PFSK-1 (cell line): ENCODE data around the gene AAK1.

Experiments used
- FOXP2 ChIP-seq: optimal IDR thresholded peaks from 2 replicates; pipeline ENCODE3; 2011; ENCODE audit warnings: borderline replicate concordance, control low read depth, inconsistent platforms; ENCODE audit not compliant: insufficient read depth; ENCODE audit errors: extremely low read length, extremely low read depth
- POLR2AphosphoS5 ChIP-seq: IDR thresholded peaks from 2 replicates; pipeline ENCODE4 v1.6.1; 2012; ENCODE audit warnings: low read depth, mild to moderate bottlenecking, control low read depth, low read length, moderate library complexity
- SIN3A ChIP-seq: IDR thresholded peaks from 2 replicates; pipeline ENCODE4 v1.6.1; 2012; ENCODE audit warnings: mild to moderate bottlenecking, low read length, moderate library complexity, borderline replicate concordance; ENCODE audit not compliant: insufficient read depth
- TAF1 ChIP-seq: IDR thresholded peaks from 2 replicates; pipeline ENCODE4 v1.6.1; 2012; ENCODE audit warnings: low read length, control low read depth, borderline replicate concordance; ENCODE audit not compliant: insufficient read depth
- TF ChIP-seq, protein P1 (sequence below), 2 experiments: IDR thresholded peaks; 2 replicates each; pipeline versions ENCODE4 v1.6.1 to v1.8.0; 2011 to 2012; ENCODE audit warnings: low read depth in 2 of 2, low read length in 2 of 2, control low read depth in 1 of 2, inconsistent platforms in 1 of 2, mild to moderate bottlenecking in 1 of 2, moderate library complexity in 1 of 2; ENCODE audit not compliant: insufficient read depth in 1 of 2

DNA sequence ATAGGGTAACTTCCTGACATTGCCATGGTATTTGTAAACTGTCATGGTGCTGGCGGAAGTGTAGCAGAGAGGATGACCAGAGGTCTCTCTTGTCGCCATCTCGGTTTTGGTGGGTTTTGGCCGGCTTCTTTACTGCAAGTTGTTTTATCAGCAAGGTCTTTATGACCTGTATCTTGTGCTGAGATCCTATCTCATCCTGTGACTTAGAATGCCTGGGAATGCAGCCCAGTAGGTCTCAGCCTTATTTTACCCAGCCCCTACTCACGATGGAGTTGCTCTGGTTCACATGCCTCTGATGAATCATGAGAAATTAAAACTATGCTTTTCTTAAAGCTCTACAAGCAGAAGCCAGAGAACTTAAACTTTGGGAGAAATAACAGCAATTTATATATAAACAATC, 193.6 kb downstream of the AAK1 start:
- TF ChIP-seq TAF1 = no peak
- TF ChIP-seq POLR2AphosphoS5 = no peak
- TF ChIP-seq, protein P1, sequence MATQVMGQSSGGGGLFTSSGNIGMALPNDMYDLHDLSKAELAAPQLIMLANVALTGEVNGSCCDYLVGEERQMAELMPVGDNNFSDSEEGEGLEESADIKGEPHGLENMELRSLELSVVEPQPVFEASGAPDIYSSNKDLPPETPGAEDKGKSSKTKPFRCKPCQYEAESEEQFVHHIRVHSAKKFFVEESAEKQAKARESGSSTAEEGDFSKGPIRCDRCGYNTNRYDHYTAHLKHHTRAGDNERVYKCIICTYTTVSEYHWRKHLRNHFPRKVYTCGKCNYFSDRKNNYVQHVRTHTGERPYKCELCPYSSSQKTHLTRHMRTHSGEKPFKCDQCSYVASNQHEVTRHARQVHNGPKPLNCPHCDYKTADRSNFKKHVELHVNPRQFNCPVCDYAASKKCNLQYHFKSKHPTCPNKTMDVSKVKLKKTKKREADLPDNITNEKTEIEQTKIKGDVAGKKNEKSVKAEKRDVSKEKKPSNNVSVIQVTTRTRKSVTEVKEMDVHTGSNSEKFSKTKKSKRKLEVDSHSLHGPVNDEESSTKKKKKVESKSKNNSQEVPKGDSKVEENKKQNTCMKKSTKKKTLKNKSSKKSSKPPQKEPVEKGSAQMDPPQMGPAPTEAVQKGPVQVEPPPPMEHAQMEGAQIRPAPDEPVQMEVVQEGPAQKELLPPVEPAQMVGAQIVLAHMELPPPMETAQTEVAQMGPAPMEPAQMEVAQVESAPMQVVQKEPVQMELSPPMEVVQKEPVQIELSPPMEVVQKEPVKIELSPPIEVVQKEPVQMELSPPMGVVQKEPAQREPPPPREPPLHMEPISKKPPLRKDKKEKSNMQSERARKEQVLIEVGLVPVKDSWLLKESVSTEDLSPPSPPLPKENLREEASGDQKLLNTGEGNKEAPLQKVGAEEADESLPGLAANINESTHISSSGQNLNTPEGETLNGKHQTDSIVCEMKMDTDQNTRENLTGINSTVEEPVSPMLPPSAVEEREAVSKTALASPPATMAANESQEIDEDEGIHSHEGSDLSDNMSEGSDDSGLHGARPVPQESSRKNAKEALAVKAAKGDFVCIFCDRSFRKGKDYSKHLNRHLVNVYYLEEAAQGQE (IDR thresholded peaks at IDR 0.05; ENCODE audit: insufficient read depth in 1 of 2, low read depth in 2 of 2, low read length in 2 of 2) = no peak
- no peak for TF ChIP-seq FOXP2
- no peak for TF ChIP-seq SIN3A
